ENCODE measurements around the gene NTM.

Gene NTM

DNA sequence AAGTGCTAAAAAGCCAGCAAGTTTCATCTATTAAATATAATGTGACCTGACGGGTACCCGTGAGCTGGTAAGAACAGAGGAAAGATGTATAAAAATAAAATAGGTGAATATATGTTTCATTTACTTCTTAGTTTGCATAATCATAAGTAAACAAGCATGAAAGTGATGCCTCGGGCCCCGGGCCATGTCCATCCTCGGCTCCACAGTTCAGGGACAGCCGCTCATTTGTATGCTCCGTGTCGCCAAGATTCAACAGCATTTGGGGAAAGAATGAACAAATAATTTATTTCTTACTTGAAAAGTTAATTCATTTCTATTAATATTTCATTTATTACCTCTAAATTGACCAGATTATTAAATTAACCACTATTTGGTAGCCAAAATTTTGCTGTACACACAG is 251.8 kb downstream of the NTM start:
- intact Hi-C loops (cut with micrococcal nuclease), result no loop called here
- no peak overlapping the region for H3K27ac Mint-ChIP-seq
- H3K27me3 Mint-ChIP-seq, result peaks cover 8% of the 10 kb centered on the region
- no peak overlapping the region for H3K4me3 Mint-ChIP-seq
- no peaks in the 10 kb centered on the region for H3K9me3 Mint-ChIP-seq
- H3K4me1 Mint-ChIP-seq (ENCODE audit: low read depth), result peaks cover 5% of the 10 kb centered on the region
- H3K36me3 Mint-ChIP-seq (ENCODE audit: low read depth), result no peaks in the 10 kb centered on the region

DNA sequence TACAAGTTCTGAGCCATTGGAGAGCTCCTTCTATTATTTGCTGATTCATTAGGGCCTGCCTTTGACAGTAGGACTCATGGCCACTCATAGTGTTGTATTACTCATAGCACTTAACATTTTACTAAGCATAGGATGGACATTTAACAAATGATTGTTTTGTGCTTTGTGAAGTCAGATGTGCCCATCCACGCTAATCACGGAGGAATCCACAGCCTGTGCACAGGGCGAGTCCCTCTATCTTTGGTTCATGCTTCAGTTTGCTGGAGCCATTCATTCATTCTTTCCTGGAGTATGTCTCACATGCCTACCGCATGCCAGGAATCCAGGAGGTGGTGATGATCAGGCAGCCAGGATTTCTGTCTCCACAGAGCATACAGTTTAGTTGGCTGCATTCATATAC is 254.1 kb downstream of the NTM start:
- H3K4me1 Mint-ChIP-seq (ENCODE audit: low read depth), result peaks cover 5% of the 10 kb centered on the region
- H3K27ac Mint-ChIP-seq, result no peak overlapping the region
- H3K36me3 Mint-ChIP-seq (ENCODE audit: low read depth), result no peaks in the 10 kb centered on the region
- no peaks in the 10 kb centered on the region for H3K9me3 Mint-ChIP-seq
- intact Hi-C loops (cut with micrococcal nuclease), result no loop called here
- no peak overlapping the region for H3K4me3 Mint-ChIP-seq
- peaks cover 16% of the 10 kb centered on the region for H3K27me3 Mint-ChIP-seq

DNA sequence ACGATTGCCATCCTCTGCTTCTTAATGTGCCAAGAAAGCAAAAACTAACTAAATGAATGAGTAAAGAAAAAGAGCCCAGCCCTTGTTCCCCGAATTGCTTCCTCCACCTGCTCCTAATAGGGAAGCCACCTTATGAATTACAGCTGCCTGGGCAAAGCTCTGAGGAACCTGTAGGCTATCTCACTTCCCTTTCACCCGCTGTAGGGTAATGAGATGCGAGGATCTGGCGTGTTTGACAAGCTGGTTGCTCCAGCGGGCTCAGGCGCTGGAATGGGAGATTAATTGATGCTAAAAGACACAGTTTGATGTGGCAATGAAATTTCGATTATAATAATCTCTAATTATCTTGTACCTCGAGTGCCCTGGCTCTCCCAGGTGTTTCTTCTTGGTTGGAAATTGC is 256.4 kb downstream of the NTM start:
- Mint-ChIP-seq H3K4me1 (ENCODE audit: low read depth) (peaks cover 5% of the 10 kb centered on the region), H3K36me3 (ENCODE audit: low read depth) (no peaks in the 10 kb centered on the region), H3K9me3 (no peaks in the 10 kb centered on the region), H3K27ac (no peak overlapping the region), H3K4me3 (no peak overlapping the region), H3K27me3 (peaks cover 16% of the 10 kb centered on the region)
- intact Hi-C loops (cut with micrococcal nuclease), result no loop called here

DNA sequence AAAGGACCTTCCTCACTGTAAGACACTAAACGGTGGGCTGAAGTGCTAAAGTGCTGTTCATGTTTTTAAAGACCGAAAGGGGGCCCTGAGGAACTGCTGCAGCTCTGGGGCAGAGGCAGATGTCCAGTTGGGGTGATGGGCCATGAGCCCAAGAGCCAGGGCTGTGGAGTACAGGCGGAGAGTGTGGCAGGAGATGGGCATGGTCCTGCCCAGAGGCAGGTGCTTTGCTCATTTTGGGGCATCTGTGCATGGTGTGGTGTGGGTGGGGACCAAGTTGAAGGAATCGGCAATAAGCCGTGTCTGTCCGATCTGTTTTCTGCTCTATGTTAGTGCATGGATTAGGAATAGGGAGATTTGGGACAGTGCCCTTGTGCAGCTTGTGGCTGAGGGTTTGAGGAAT is 258.3 kb downstream of the NTM start:
- Mint-ChIP-seq H3K27ac (no peak overlapping the region), H3K4me1 (ENCODE audit: low read depth) (peaks cover 5% of the 10 kb centered on the region)

DNA sequence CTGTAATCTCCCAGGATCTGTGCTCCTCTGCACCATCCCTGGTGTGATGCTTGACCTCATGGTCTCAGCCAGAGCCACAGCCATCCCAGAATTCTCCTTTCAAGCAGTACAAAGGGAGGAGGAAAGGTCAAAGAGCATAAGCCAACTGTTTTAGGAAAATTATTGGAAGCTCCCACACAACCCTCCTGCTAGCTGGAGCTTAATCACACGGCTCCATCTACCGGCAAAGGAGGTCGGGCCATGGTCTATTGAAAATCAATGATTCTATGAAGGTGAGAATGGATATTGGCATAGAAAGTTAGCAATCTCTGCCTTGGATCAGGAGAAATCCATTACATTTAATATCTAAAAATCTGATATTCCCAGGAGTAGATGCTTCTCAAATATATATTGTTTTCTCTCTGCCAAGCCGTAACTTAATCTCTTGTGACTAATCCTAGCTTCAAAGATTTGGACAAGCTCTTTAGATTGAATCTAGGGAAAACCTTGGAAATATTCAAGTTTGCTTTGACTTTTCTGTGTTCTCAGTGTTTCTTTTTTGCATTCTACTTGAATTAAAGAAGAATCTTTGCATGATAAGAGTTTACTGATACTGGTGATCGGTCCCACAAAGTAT is 259.6 kb downstream of the NTM start:
- Mint-ChIP-seq H3K36me3 (ENCODE audit: low read depth) (no peaks in the 10 kb centered on the region), H3K4me3 (no peak overlapping the region), H3K27me3 (peaks cover 18% of the 10 kb centered on the region), H3K9me3 (no peaks in the 10 kb centered on the region), H3K27ac (no peak overlapping the region), H3K4me1 (ENCODE audit: low read depth) (peaks cover 5% of the 10 kb centered on the region)
- intact Hi-C loops (cut with micrococcal nuclease), result no loop called here

More for the DNA sequence above, 258.3 kb downstream of the NTM start:
- Mint-ChIP-seq H3K9me3 (no peaks in the 10 kb centered on the region), H3K36me3 (ENCODE audit: low read depth) (no peaks in the 10 kb centered on the region), H3K4me3 (no peak overlapping the region), H3K27me3 (peaks cover 18% of the 10 kb centered on the region)
- intact Hi-C loops (cut with micrococcal nuclease), result no loop called here

DNA sequence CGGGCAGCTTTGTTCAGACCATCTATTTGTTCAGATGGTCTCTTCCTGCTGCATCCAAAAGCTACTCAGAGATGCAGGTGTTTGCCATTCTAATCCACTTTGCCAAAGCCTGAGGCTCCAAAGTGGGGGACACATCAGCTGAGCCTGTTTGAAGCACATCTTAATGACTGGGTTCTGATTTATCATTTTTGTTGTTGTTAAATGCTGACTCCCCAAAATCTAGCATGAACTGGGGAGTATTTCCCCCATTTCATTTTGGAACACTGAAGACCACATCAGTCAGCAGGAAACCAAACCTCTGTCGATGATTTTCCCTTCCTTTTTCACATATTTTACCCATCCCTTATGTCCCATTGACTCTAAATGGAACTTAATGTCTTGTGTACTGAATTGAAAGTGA is 262.6 kb downstream of the NTM start:
- H3K4me1 Mint-ChIP-seq (ENCODE audit: low read depth), result no peaks in the 10 kb centered on the region
- H3K27me3 Mint-ChIP-seq, result peaks cover 6% of the 10 kb centered on the region
- H3K9me3 Mint-ChIP-seq, result no peaks in the 10 kb centered on the region
- intact Hi-C loops (cut with micrococcal nuclease), result no loop called here
- H3K36me3 Mint-ChIP-seq (ENCODE audit: low read depth), result no peaks in the 10 kb centered on the region
- H3K27ac Mint-ChIP-seq, result no peak overlapping the region
- no peak overlapping the region for H3K4me3 Mint-ChIP-seq

DNA sequence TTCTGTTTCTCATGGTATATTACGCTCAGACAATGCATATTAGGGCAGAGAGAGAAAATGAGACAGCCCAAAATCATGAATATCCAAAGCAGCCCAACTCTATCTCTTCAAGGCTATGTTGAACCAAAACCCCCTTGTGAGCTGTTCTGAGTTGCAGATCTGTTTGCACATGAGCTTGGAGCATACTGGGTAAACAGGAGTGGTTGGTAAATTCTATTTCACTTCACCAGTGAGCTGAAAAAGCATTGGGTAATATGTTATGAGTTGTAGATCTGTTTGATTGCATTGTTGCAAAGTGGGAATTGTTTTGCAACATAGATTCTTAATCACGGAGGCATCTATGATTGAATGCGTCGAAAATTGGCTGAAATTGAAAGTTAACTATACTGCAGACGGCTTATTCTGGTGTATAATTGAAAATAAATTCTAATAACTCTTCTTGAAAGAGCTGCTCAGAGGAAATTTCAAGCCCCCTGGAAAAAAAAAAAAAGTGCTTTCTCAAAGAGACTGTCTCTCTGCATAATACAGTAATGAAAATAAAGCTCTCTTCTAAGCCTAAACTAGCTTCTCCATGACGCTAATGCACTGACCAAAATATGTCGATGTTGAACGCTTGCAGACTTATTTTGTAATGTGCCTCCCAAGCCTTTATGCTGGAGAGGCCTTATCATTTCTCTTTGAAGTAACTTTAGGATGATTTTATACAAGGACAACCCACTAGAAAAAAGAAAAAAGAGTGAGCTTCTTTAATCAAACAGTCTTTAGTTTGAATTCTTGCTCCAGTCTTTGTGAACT is 263.7 kb downstream of the NTM start:
- intact Hi-C loops (cut with micrococcal nuclease), result no loop called here
- H3K36me3 Mint-ChIP-seq (ENCODE audit: low read depth), result no peaks in the 10 kb centered on the region
- peaks cover 2% of the 10 kb centered on the region for H3K27me3 Mint-ChIP-seq
- H3K4me3 Mint-ChIP-seq, result no peak overlapping the region
- H3K4me1 Mint-ChIP-seq (ENCODE audit: low read depth), result no peaks in the 10 kb centered on the region
- H3K9me3 Mint-ChIP-seq, result no peaks in the 10 kb centered on the region
- H3K27ac Mint-ChIP-seq, result no peak overlapping the region

DNA sequence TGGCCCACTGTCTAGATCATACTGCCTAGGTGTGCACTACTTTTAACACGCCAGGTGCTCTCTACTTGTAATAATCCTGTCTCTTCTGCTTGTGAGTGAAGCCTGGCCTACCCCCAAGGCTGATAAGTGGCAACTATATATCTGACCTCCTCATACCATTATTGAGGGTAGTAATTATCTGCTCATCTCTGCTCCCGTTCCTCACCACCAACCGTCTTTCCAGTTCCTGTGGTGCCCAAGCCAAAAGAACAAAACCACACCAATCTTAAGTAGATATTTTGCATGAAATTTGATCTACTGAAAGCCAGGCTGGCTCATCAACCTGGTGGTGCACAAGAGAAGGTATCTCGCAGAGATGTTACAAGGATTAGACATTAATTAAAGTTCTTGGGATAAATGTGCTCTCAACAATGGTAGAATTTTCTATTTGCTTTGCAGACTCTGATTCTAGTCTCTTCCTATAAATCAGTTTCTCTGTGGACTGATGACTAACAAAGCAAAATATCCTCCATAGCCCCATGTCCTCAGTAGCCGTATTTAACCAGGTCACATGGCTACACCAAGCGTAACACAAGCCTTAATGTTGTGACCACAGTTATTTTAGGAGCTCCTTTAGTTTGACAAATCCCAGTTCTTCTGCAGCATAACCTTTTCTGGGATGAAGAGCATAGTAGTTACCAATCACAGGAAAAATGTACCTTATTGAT is 267.2 kb downstream of the NTM start:
- peaks cover 3% of the 10 kb centered on the region for H3K27me3 Mint-ChIP-seq
- H3K4me3 Mint-ChIP-seq, result no peak overlapping the region
- intact Hi-C loops (cut with micrococcal nuclease), result no loop called here
- no peaks in the 10 kb centered on the region for H3K4me1 Mint-ChIP-seq (ENCODE audit: low read depth)
- H3K27ac Mint-ChIP-seq, result no peak overlapping the region
- no peaks in the 10 kb centered on the region for H3K36me3 Mint-ChIP-seq (ENCODE audit: low read depth)
- H3K9me3 Mint-ChIP-seq, result no peaks in the 10 kb centered on the region

DNA sequence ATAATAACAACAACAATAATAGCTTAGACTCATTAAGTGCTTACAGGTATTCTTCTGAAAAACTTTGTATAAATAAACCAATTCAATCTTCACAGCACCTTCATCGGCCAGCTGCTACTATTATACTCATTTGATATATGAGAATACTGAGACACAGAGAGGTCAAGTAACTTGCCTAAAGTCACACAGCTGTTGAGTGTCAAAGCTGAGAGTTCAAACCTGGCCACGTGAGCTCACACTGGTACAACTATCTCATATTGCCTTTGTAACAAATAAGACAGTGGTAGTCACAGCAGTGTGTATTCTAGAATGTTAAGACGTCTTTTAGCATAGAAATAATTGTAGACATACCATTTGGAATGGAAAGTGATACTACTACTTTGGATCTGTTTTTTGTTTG is 268.5 kb downstream of the NTM start:
- intact Hi-C loops (cut with micrococcal nuclease), result no loop called here
- no peaks in the 10 kb centered on the region for H3K4me1 Mint-ChIP-seq (ENCODE audit: low read depth)
- H3K9me3 Mint-ChIP-seq, result no peaks in the 10 kb centered on the region
- no peak overlapping the region for H3K27ac Mint-ChIP-seq
- no peak overlapping the region for H3K4me3 Mint-ChIP-seq
- peaks cover 2% of the 10 kb centered on the region for H3K27me3 Mint-ChIP-seq
- H3K36me3 Mint-ChIP-seq (ENCODE audit: low read depth), result no peaks in the 10 kb centered on the region

DNA sequence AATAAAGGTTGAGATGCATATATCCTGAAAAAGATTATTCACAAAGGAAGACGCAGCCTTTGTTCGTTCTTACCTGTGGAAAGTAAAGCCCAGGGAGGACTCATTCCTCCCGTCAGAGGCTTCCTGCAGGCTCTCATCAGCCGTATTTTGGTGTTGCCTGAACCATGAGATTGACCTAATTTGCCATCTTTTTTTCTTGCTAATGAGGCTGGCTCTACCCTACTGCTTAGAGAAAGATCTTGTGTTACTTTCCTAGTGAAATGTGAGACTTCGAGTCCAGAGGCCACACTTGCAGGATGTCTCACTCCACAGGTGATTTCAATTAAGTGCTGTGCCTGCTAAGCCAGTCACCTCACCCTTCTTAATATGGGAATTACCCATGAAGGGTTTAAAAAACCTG is 269.9 kb downstream of the NTM start:
- intact Hi-C loops (cut with micrococcal nuclease), result no loop called here
- no peak overlapping the region for H3K4me3 Mint-ChIP-seq
- no peaks in the 10 kb centered on the region for H3K9me3 Mint-ChIP-seq
- H3K4me1 Mint-ChIP-seq (ENCODE audit: low read depth), result no peaks in the 10 kb centered on the region
- peaks cover 3% of the 10 kb centered on the region for H3K27me3 Mint-ChIP-seq
- no peaks in the 10 kb centered on the region for H3K36me3 Mint-ChIP-seq (ENCODE audit: low read depth)
- no peak overlapping the region for H3K27ac Mint-ChIP-seq

DNA sequence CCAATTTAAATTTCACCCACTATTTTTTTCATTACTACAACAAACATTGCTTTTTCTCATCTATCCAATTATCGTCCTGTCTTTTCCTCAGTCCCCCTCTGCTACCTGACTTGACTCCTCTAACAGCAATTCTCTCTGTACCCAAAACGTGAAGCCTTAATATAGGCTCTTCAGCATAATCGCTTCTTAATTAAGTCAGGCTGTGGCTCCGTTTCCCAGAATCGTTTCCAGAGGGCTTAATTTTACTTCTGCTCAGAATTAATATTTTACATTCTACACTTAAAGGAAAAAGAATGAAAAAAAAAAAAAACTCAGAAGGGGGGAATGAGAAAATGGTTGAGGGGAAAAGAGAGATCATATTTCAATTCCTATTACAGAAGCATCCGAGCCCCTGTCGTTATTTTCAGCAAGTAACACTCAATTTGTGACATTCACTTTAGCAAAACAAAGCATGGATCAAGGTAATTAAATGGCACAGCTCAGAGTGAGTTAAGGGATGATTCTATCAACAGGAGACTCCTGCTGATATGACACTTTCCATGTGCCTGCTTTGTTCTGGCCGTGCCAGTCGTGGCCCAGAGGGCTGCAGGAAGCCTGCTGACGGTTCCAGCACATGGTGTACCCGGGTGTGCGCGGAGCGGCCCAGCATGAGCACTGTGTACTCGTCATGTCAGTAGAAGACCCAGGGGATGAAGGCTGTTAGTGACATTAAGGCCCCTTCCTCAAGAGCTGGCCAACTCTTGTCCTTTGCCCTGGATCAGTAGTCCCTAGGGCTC is 272.5 kb downstream of the NTM start:
- no peak overlapping the region for H3K27ac Mint-ChIP-seq
- no peaks in the 10 kb centered on the region for H3K36me3 Mint-ChIP-seq (ENCODE audit: low read depth)
- no peaks in the 10 kb centered on the region for H3K9me3 Mint-ChIP-seq
- peaks cover 3% of the 10 kb centered on the region for H3K27me3 Mint-ChIP-seq
- intact Hi-C loops (cut with micrococcal nuclease), result no loop called here
- H3K4me1 Mint-ChIP-seq (ENCODE audit: low read depth), result no peaks in the 10 kb centered on the region
- H3K4me3 Mint-ChIP-seq, result no peak overlapping the region

DNA sequence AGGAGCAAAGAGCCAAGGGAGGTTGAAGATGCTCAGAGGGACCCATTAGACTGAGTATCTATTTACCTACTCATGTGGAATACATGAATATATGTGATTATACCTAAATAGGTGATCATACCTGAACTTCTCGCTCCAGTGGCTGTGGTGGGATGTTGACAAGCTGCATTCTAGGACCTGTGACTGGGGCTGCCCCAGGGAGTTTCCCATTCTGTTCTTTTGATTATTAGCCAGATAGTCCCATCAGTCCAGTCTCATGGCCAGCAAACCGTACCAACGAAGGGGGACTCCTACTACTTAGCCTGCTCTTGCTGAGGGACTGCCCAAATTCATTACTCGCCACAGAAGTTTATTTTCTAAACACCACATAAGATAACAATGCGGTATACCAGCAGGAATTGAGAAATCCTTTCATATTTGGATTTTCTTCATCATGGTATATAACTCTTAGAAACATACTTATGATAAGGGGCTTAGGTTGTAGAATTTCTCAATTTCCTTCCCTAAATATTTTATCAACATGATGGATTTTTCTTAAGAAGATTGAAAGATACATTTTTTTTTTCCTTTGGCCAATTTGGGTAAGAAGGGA is 273.9 kb downstream of the NTM start:
- Mint-ChIP-seq H3K4me3 (no peak overlapping the region), H3K9me3 (no peaks in the 10 kb centered on the region), H3K36me3 (ENCODE audit: low read depth) (no peaks in the 10 kb centered on the region), H3K27me3 (peaks cover 3% of the 10 kb centered on the region), H3K27ac (no peak overlapping the region), H3K4me1 (ENCODE audit: low read depth) (no peaks in the 10 kb centered on the region)
- intact Hi-C loops (cut with micrococcal nuclease), result no loop called here

DNA sequence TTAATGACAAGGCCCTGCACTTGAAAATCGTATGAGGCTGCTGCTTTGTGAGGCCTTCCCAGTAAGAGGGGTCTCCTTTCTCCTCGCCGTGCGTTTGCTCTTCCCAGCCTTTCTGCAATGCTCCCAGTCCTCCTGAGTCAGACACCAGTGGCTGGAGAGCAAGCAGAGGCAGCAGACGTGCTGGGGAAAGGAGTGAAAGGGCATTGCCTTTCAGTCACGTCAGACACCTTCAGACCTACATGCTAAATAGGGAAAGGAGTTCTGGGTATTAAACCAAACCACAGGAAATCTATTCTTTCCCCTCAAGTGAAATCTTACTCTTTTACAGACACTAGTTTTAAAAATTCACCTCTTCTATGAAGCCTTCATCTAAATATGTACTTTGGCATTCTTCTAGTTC is 274.8 kb downstream of the NTM start:
- Mint-ChIP-seq H3K9me3 (no peaks in the 10 kb centered on the region), H3K27me3 (peaks cover 3% of the 10 kb centered on the region), H3K4me3 (no peak overlapping the region), H3K36me3 (ENCODE audit: low read depth) (no peaks in the 10 kb centered on the region), H3K4me1 (ENCODE audit: low read depth) (no peaks in the 10 kb centered on the region), H3K27ac (no peak overlapping the region)
- intact Hi-C loops (cut with micrococcal nuclease), result no loop called here
